Stimulated activated CD8-positive, alpha-beta memory T cell treated with anti-CD3 and anti-CD28 coated beads, Interleukin-12 subunit alpha, Interleukin-12 subunit beta, amount 100 ng/mL, for 24 hours (primary cell): ENCODE measurements around the gene FOXO3.

Source experiments
- DNase-seq: peaks from one replicate; pipeline ENCODE4 v3.0.0-alpha.2; 2020; ENCODE audit errors: extremely low read depth

Gene FOXO3

GRCh38 chr6:108714101-108714765, 153.5 kb downstream of the FOXO3 start:
- no peak for DNase-seq

DNA sequence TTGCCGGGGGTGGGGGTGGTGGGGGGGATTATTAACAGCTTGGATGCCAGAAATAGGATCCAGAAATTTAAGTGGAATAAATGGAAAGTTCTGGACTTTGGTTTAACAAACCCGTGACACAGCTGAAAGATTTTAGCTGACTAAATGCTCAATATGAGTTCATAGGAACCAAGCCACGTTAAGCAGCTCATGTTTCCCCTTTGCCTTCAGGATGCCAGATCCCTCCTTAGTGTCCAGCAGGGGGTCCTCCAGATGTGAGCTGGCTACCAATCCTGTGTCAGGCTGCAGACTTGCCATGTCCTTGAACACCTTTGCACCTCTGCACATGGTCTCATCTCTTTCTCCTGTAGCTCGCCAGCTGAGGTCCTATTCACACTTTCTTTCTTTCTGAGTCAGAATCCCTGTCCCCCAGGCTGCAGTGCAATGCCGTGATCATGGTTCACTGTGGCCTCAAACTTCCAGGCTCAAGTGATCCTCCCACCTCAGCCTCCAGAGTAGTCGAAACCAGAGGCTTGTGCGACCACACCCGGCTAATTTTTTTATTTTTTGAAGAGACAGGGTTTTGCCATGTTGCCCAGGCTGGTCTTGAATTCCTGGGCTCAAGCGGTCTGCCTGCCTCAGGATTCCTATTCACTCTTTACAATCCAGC, 154.2 kb downstream of the FOXO3 start:
- no peak for DNase-seq

DNA sequence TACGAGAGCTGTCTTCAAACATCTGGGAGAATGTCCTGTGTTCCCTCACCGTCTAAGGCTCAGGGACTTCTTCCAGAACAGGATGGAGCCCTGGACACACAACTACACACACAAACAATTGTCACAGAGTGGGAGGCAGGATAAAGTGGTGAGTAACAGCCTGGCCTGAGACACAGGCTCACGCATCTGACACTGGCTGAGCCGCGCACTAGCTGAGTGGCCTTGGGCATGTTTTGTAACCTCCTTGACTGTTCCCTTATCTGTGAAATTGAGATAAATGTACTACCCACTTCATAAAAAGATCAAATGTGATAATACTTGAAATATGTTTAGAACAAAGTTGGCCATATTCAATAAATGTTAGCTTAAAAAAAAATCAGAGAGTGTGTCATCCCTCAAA, 155.1 kb downstream of the FOXO3 start:
- DNase-seq: no peak

DNA sequence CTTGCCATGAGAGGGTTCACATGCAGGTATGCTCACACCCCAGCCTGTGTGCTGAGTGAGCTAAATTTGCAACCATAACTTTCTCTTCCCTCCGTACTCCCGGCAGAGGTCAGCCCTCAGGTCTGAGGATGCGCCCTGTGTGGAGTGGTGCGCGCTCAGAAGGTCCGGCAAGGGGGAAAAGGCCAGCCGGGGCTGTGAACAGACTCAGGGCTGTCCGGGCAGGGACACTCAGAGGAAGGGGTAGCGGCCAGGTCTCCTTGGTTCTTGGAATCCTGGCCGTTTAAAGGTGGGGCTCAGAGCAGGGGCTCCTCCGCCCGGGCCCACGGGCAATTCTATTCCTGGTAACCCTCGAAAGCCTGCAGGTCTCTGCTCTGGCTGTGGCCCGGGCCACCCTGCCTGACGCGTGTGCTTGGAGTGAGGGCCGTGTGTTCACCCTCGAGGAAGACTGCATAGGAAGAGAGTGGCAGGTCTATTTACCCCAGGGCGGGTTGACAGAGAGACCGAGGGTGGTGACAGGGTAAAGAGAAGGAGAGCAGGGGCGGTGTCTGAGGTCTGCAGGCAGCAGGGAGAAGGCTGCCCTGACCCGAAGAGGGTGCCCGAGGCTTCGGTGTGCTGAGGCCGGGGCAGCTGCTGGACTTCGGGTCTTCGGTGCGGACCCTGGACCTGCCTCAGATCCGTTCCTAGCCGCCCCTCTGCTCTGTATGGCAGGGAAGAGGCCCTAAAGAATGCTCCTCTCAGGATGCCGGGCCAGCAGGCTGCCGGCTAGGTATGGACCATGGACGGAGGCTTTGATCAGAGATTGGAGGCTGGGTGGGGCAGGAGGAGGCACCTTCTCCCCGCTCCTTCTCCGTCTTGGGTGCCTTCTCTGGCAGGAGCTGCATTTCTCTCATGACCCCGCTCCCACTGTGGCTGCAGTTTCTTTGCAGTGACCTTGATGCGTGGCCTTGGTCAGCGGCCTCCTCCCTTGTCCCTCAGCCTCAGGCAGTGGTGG, 156.4 kb downstream of the FOXO3 start:
- no peak for DNase-seq

GRCh38 chr6:108719477-108719876, 158.8 kb downstream of the FOXO3 start:
- no peak for DNase-seq

GRCh38 chr6:108720827-108721226, 160.1 kb downstream of the FOXO3 start:
- DNase-seq: no peak

DNA sequence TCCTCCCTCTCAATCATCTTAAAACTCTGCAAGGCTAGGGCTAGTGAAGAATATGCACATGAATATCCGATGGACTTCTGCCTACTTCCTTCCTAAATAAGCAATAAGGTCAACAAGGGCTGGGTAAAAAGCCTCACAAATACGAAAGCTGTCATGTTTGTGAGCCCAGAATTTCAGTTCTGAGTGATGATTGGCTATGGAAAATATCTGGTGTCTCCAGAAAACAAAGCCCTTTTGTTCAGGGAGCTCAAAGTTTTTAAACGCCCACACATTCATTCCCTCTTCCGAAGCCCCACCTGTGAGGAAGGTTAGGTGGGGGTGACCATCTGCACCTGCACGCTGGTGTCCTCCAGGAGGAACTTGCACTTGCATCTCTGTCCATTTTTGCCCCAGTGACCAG, 160.6 kb downstream of the FOXO3 start:
- DNase-seq: no peak

GRCh38 chr6:108723594-108723993, 162.9 kb downstream of the FOXO3 start:
- DNase-seq: no peak

DNA sequence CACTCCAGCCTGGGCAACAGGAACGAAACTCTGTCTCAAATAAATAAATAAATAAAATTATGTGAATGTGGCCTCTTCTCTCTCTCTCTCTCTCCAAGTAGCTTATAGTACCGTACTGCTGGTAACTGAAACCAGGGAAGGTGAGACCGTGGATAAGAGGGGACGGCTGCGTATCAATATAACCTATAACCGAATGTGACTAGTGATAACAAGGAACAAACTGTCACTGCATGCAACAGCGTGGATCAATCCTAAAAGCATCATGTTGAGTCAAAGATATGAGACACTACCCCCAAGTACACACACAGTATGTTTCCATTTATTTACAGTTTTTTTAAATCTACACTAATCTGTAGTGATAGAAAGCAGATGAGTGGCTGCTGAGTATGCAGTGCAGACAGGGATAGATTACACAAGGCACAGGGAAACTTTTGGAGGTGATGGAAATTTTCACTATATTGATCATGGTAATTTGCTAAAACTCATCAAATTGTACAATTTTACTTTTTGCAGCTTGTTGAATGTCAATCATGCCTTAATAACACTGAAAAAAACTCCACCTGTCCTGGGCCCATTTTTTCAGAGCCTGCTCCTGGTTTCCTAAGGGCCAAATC, 166.1 kb downstream of the FOXO3 start:
- no peak for DNase-seq

GRCh38 chr6:108727966-108728730, 167.4 kb downstream of the FOXO3 start:
- no peak for DNase-seq

GRCh38 chr6:108728826-108729225, 168.1 kb downstream of the FOXO3 start:
- no peak for DNase-seq

- no peak for DNase-seq
These were observed 170.2 kb downstream of the FOXO3 start for GRCh38 chr6:108730635-108731515.

GRCh38 chr6:108732091-108732870, 171.6 kb downstream of the FOXO3 start:
- DNase-seq: no peak

- DNase-seq: no peak
These were observed 172.3 kb downstream of the FOXO3 start for GRCh38 chr6:108733051-108733450.

- no peak for DNase-seq
These were observed 173.1 kb downstream of the FOXO3 start for GRCh38 chr6:108733706-108734265.
